Astrocyte of the cerebellum (primary cell): ENCODE data around the gene TMEM11.

Source experiments
- DNase-seq: peaks from one replicate; pipeline ENCODE4 v3.0.0-alpha.2; 2011; ENCODE audit warnings: low read depth
- H3K4me3 ChIP-seq: 2 replicates; pipeline ENCODE4 v1.5.1; 2011; ENCODE audit warnings: mild to moderate bottlenecking, low read depth, low read length, moderate library complexity
- in situ Hi-C: cut with HindIII; loops from 2 replicates; pipeline ENCODE4 v1.10.0; 2017; ENCODE audit warnings: low sequenced_read_pairs
- TF ChIP-seq, protein P1 (sequence below): IDR thresholded peaks from 2 replicates; pipeline ENCODE4 v1.5.1; 2012; ENCODE audit warnings: low read length, low read depth, moderate library complexity, mild to moderate bottlenecking; ENCODE audit errors: missing control alignments

Gene TMEM11

DNA sequence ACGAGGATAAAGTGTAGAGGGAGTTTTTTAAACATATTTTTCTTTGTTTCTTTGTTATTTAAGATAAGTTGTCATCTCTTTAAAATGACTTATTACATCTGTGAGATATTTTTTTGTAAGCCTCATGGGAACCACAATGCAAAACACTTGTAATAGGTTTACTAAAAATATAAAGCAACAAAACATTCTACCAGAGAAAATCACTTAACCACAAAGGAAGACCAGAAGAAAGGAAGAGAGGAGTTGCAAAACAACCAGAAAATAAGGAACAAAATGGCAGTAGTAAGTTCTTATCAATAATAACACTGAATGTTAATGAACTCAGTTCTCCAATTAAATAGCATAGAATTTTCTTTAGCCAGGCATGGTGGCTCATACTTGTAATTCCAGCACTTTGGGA is 64.3 kb downstream of the TMEM11 start:
- TF ChIP-seq, protein P1, sequence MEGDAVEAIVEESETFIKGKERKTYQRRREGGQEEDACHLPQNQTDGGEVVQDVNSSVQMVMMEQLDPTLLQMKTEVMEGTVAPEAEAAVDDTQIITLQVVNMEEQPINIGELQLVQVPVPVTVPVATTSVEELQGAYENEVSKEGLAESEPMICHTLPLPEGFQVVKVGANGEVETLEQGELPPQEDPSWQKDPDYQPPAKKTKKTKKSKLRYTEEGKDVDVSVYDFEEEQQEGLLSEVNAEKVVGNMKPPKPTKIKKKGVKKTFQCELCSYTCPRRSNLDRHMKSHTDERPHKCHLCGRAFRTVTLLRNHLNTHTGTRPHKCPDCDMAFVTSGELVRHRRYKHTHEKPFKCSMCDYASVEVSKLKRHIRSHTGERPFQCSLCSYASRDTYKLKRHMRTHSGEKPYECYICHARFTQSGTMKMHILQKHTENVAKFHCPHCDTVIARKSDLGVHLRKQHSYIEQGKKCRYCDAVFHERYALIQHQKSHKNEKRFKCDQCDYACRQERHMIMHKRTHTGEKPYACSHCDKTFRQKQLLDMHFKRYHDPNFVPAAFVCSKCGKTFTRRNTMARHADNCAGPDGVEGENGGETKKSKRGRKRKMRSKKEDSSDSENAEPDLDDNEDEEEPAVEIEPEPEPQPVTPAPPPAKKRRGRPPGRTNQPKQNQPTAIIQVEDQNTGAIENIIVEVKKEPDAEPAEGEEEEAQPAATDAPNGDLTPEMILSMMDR: no peak
- no peak for DNase-seq
- in situ Hi-C loops: no loop called here
- H3K4me3 ChIP-seq: no peak overlapping the region
